ENCODE data around the gene NME1. TPM values are rescaled to one million over a fixed set of nuclear protein-coding genes. Genes with fewer than 3 reads are reported as not detected.

Gene NME1
- polyA plus RNA-seq, 1 donor (not counting 4 experiments of a cell fraction or from before 2014, with no cell fraction given) = 381 TPM

DNA sequence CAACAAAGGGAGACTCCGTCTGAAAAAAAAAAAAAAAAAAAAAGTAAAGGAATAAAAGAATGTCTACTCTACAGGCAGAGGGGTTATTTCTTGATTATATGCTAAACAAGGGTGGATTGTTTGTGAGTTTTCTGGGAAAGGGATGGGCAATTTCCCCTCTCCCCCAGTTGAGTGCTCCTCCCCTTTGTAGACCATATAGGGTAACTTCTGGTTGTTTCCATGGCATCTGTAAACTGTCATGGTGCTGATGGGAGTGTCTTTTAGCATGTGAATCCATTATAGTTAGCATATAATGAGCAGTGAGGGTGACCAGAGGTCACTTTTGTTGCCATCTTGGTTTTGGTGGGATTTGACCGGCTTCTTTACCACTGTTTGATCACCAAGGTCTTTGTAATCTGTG, 4.2 kb upstream of the NME1 start:
- Histone ChIP-seq H3K27me3 (ENCODE audit: control insufficient read depth, extremely low read depth, insufficient read depth, low read length) (no peaks in the 10 kb centered on the region), H3K4me2 (ENCODE audit: control insufficient read depth, extremely low read depth, insufficient read depth, low read depth, low read length) (no peak overlapping the region), H4K20me1 (ENCODE audit: control insufficient read depth, extremely low read depth, insufficient read depth, low read length) (no peaks in the 10 kb centered on the region), H3K79me2 (ENCODE audit: control insufficient read depth, insufficient read depth, low read length) (peaks cover 7% of the 10 kb centered on the region), H3K27ac (ENCODE audit: control insufficient read depth, insufficient read depth, low read length) (no peak overlapping the region), H3K4me1 (ENCODE audit: control insufficient read depth, extremely low read depth, insufficient read depth, low read length) (peaks cover 9% of the 10 kb centered on the region), H3K9me3 (ENCODE audit: control insufficient read depth, low read depth, low read length) (no peaks in the 10 kb centered on the region), H2AFZ (ENCODE audit: control insufficient read depth, low read length) (no peak overlapping the region), H3K36me3 (ENCODE audit: control insufficient read depth in 2 of 2, extremely low read depth in 1 of 2, insufficient read depth in 2 of 2, low read length in 2 of 2) (no peaks in the 10 kb centered on the region), H3K9me1 (ENCODE audit: control insufficient read depth, extremely low read depth, insufficient read depth, low read length) (no peaks in the 10 kb centered on the region), H3K4me3 (ENCODE audit: control insufficient read depth in 2 of 3, extremely low read depth in 1 of 3, insufficient read depth in 2 of 3, low read depth in 1 of 3, low read length in 3 of 3) (no peak overlapping the region), H3K9ac (ENCODE audit: control insufficient read depth, extremely low read depth, insufficient read depth, low read length) (no peak overlapping the region)
- FAIRE-seq = no peak
- TF ChIP-seq EZH2 (IDR thresholded peaks at IDR 0.05; ENCODE audit: low read length) (no peak), CTCF (optimal IDR thresholded peaks at IDR 0.05 in 1 of 3, IDR thresholded peaks at IDR 0.05 in 1 of 3, conservative IDR thresholded peaks at IDR 0.05 in 1 of 3; ENCODE audit: extremely low read depth in 1 of 3, insufficient read depth in 2 of 3, low read length in 3 of 3) (no peak)
- dilution Hi-C loops (cut with MboI; ENCODE audit: extremely low pct_ligation_motif_present, low sequenced_read_pairs) = no loop called here
- no peak for DNase-seq (ENCODE audit: low read depth, low spot score)

DNA sequence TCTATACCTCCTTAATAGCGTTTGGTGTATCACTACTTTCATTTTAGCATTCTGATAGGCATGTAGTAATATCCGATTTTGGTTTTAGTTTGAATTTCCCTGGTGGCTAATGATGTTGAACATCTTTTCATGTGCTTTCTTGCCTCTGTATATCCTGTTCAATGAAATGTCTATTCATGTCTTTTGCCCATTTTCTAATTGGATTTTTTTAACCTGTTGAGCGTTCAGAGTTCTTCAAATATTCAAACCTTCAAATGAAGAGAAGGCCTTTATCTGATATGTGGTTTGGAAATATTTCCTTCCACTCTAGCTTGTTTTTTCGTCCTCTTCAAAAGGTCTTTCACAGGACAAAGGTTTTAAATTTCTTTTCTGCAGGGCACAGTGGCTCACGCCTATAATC, 2.4 kb upstream of the NME1 start:
- DNase-seq (ENCODE audit: low read depth, low spot score) (no peak), FAIRE-seq (no peak)
- H3K4me2 ChIP-seq (ENCODE audit: control insufficient read depth, extremely low read depth, insufficient read depth, low read depth, low read length) = no peak overlapping the region
- no peak overlapping the region for H3K4me3 ChIP-seq (ENCODE audit: control insufficient read depth in 2 of 3, extremely low read depth in 1 of 3, insufficient read depth in 2 of 3, low read depth in 1 of 3, low read length in 3 of 3)
- H3K9ac ChIP-seq (ENCODE audit: control insufficient read depth, extremely low read depth, insufficient read depth, low read length) = no peak overlapping the region
- H3K79me2 ChIP-seq (ENCODE audit: control insufficient read depth, insufficient read depth, low read length) = peaks cover 25% of the 10 kb centered on the region
- peaks cover 15% of the 10 kb centered on the region for H3K4me1 ChIP-seq (ENCODE audit: control insufficient read depth, extremely low read depth, insufficient read depth, low read length)
- no peaks in the 10 kb centered on the region for H3K27me3 ChIP-seq (ENCODE audit: control insufficient read depth, extremely low read depth, insufficient read depth, low read length)
- dilution Hi-C loops (cut with MboI; ENCODE audit: extremely low pct_ligation_motif_present, low sequenced_read_pairs) = no loop called here
- H3K36me3 ChIP-seq (ENCODE audit: control insufficient read depth in 2 of 2, extremely low read depth in 1 of 2, insufficient read depth in 2 of 2, low read length in 2 of 2) = peaks cover 0 to 7% of the 10 kb centered on the region in 2 experiments
- no peaks in the 10 kb centered on the region for H3K9me1 ChIP-seq (ENCODE audit: control insufficient read depth, extremely low read depth, insufficient read depth, low read length)
- no peak overlapping the region for H2AFZ ChIP-seq (ENCODE audit: control insufficient read depth, low read length)
- H3K27ac ChIP-seq (ENCODE audit: control insufficient read depth, insufficient read depth, low read length) = no peak overlapping the region
- TF ChIP-seq CTCF (optimal IDR thresholded peaks at IDR 0.05 in 1 of 3, IDR thresholded peaks at IDR 0.05 in 1 of 3, conservative IDR thresholded peaks at IDR 0.05 in 1 of 3; ENCODE audit: extremely low read depth in 1 of 3, insufficient read depth in 2 of 3, low read length in 3 of 3) = no peak
- no peak for TF ChIP-seq EZH2 (IDR thresholded peaks at IDR 0.05; ENCODE audit: low read length)
- no peaks in the 10 kb centered on the region for H4K20me1 ChIP-seq (ENCODE audit: control insufficient read depth, extremely low read depth, insufficient read depth, low read length)
- H3K9me3 ChIP-seq (ENCODE audit: control insufficient read depth, low read depth, low read length) = no peaks in the 10 kb centered on the region

Data from keratinocyte (primary cell).